Uterus (tissue), 2 donors: Measurements from ENCODE around the gene QRSL1.

ENCODE experiments used
- POLR2A ChIP-seq, 2 donors: fragments of 450-650 bp; IDR thresholded peaks; one replicate each; pipeline ENCODE4 v1.6.1; 2016; ENCODE audit warnings: antibody characterized with exemption in 2 of 2, mild to moderate bottlenecking in 1 of 2, moderate library complexity in 1 of 2
- TF ChIP-seq, protein P1 (sequence below), 4 experiments: fragments of 200-600 bp in 2 of 4; fragments of 450-650 bp in 2 of 4; sonication (generic) in 2 of 4; IDR thresholded peaks; one replicate each; pipeline ENCODE4 v1.5.1; 2016 to 2019; ENCODE audit warnings: antibody characterized with exemption in 4 of 4, mild to moderate bottlenecking in 2 of 4, moderate library complexity in 1 of 4

DNA sequence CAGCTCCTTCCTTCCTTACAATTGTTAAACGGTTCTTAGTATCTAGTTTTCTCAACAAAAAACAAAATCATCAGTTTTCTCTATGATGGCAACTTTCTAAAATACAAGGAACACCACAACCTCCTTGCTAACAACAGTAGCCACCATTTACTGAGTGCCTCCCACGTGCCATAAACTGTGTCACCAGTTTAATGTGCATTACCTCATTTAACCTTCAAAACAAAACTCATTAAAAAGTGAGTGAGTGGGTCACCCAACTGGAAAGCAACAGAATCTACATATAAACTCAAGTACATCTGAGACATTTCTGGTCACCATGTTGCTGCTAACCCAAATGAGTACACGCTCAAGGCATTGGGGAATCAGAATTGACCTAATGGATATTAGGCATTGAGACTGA is 11.1 kb upstream of the QRSL1 start:
- TF ChIP-seq, protein P1, sequence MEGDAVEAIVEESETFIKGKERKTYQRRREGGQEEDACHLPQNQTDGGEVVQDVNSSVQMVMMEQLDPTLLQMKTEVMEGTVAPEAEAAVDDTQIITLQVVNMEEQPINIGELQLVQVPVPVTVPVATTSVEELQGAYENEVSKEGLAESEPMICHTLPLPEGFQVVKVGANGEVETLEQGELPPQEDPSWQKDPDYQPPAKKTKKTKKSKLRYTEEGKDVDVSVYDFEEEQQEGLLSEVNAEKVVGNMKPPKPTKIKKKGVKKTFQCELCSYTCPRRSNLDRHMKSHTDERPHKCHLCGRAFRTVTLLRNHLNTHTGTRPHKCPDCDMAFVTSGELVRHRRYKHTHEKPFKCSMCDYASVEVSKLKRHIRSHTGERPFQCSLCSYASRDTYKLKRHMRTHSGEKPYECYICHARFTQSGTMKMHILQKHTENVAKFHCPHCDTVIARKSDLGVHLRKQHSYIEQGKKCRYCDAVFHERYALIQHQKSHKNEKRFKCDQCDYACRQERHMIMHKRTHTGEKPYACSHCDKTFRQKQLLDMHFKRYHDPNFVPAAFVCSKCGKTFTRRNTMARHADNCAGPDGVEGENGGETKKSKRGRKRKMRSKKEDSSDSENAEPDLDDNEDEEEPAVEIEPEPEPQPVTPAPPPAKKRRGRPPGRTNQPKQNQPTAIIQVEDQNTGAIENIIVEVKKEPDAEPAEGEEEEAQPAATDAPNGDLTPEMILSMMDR (IDR thresholded peaks at IDR 0.05): no peak
- TF ChIP-seq POLR2A (IDR thresholded peaks at IDR 0.05): no peak
